GM21526 (cell line): ENCODE measurements around the gene ERC1.
"Not testable (repeated sequence)": the region's sequence is repeated elsewhere in the genome, so short reads cannot be mapped to it uniquely, and the experiment has no call there.

ENCODE experiments used
- ATAC-seq: cut with Tn5 transposase; IDR thresholded peaks from one replicate; pipeline ENCODE4 v1.9.1; 2021; ENCODE audit warnings: moderate library complexity; ENCODE audit not compliant: unreplicated experiment, low FRiP score

Gene ERC1

DNA sequence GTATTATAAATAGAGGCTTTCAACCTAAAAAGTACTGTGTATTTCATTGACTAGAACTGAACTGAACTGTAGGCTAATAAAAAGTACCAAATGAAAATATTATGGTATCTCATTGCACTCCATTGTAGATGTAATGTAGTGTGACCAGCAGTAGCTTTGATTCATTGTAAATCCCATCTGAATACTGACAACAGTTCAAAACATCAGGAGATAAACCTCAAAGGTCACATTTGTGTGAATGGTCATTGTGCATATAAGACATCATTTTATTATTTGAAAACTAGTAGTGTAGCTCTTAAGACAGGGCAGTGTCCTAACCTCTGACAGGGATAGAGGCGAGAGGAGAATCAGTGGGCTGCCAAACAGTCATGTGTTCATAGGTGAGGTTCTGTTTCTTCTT is 316.8 kb downstream of the ERC1 start:
- ATAC-seq: no peak

DNA sequence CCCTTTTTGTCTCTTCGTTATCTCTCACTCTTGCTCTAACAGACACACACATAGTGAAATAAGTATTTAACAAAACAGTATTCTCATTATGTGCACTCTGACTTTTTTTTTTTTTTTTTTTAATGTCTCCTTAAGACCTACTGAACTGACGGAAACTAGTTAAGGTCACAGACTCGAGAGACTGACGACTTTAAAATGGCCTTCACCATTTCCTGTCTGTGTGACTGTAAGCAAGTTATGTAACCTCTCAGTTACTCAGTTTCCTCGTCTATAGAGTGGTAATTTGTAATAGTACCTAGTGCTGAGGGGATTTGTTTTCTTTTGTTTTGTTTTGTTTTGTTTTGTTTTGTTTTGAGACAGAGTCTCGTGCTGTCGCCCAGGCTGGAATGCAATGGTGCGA is 318.6 kb downstream of the ERC1 start:
- no peak for ATAC-seq

- ATAC-seq: no peak
Observed at GRCh38 chr12:1310653-1311052, 319.6 kb downstream of the ERC1 start.

DNA sequence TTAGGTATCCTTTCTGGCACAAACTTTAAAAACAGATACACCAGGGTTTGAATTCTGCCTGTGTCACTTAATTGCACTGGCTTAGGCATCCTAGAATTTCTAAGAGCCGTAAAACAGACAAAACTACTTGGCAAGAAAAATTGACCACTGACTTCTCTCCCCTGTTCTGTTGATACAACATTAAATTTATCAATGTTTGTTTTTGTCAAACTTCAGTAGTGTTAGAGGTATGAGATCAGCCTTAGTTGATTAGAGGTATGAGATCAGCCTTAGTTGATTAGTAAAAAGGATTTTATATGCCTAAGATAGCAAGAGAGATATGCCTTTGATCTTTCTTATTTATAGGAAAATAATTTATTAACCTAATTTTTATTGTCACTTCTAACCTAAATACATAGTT is 320.1 kb downstream of the ERC1 start:
- ATAC-seq: no peak

GRCh38 chr12:1313906-1314305 is 322.9 kb downstream of the ERC1 start:
- no peak for ATAC-seq

- ATAC-seq: no peak
Observed at GRCh38 chr12:1314523-1314922, 323.5 kb downstream of the ERC1 start.

- ATAC-seq: not testable (repeated sequence)
Observed at GRCh38 chr12:1316991-1317390, 326.0 kb downstream of the ERC1 start.

DNA sequence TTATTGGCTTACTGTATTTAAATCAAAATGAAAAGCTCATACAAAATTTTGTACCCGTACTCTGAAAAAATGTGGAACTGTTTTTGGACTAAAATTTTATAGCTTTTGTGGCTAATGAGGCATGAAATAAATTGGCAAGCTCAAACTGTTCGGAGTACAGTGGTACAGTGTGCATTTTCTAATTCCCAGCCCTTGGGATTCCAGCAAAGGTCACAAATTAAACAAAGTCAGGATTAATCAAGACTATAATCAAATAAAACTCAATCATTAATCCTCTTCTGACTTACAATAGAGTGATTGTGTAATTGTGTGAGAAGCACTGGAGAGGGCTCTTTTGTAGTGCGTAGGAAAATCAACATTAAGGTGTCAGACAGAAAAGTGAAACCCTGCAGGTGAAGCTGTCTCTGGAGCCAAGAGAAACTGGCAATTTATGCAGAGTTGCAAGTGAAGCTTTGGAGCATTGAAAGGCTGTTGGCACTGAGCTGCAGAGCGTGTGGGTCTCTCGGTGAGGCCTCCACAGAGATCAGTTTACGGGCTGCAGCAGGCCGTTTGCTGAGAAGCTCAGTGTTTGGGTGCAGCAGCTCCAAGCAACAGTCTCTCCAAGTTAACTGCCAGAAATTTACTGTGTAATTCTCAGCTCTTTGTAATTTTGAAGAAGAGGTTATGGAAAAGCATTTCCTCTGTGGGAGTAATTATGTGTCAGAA is 327.5 kb downstream of the ERC1 start:
- ATAC-seq: no peak

GRCh38 chr12:1319212-1319611 is 328.2 kb downstream of the ERC1 start:
- ATAC-seq: no peak

DNA sequence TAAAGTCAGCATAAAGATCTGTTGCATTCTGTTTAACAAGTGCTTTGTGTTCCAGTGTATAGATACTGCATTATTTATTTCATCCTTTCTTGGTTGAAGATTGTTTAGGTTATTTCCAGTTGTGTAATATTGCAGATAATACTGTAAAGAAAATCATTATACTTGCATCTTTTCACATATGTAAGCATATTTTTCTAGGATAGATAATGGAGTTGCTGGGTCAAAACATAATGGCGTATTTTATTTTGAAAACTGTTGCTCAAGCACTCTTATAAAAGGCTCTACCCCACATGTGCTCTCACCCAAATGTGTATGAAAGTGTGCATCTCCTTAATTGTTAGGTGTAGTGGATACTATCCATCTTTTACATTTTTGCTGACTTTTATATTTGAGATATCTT is 329.0 kb downstream of the ERC1 start:
- no peak for ATAC-seq

GRCh38 chr12:1322821-1323220 is 331.8 kb downstream of the ERC1 start:
- ATAC-seq: no peak

GRCh38 chr12:1324099-1324498 is 333.1 kb downstream of the ERC1 start:
- ATAC-seq: no peak

- ATAC-seq: no peak
Observed at GRCh38 chr12:1324910-1325309, 333.9 kb downstream of the ERC1 start.

DNA sequence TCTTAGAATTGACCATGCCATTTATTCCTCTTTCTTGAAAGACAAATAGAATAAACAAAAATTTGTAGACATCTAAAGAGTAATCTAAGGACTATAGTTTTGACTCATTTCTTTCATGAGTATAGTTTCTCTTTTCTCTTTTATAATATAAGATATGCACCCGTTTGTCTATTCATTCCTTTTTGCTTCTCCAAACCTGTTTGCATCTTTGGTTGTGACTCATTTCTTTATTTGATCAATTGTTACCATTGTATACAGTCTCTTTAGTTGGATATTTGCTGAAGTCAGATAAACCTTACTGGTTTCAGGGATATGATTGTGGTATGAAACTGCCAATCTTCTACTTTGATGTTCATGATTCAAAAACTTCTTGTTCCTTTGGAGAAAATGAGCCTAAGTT is 334.6 kb downstream of the ERC1 start:
- no peak for ATAC-seq

GRCh38 chr12:1326258-1326657 is 335.2 kb downstream of the ERC1 start:
- ATAC-seq: no peak

- ATAC-seq: no peak
Observed at GRCh38 chr12:1328391-1328790, 337.4 kb downstream of the ERC1 start.

GRCh38 chr12:1329784-1330476 is 338.9 kb downstream of the ERC1 start:
- ATAC-seq: no peak

GRCh38 chr12:1330477-1330827 is 339.4 kb downstream of the ERC1 start:
- ATAC-seq: no peak

- no peak for ATAC-seq
Observed at GRCh38 chr12:1332327-1332726, 341.3 kb downstream of the ERC1 start.

DNA sequence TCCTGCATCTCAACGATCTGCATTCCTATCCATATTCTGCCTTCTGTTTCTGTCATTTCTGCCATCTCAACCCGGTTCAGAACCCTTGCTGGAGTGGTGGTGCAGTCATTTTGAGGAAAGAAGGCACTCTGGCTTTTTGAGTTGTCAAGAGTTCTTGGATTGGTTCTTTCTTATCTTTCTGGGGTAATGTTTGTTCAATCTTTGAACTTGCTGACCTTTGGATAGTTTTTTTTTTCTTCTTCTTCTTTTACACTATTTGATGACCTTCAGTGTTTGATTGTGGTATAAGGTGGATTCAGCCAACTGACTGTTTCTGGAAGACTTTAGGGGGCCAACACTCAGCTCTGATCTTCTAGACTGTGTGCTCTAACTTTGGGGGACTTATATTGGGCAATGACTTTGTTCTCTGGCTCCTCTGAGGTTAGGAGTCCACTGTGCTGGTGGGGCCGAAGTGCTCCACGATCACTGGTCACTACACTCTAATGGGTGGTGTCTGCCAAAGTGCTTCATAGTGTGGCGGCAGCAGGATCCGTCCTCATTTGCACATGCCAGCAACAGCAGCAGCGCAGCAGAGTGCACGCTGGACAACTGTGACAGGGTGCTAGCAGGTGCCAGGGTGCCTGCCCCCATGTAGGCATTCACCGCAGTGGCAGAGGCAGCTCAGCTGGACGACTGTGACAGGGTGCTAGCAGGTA is 347.6 kb downstream of the ERC1 start:
- ATAC-seq: no peak

- ATAC-seq: not testable (repeated sequence)
Observed at GRCh38 chr12:1339178-1339541, 348.1 kb downstream of the ERC1 start.
